ENCODE data around the gene FOXP1. TPM values are rescaled to one million over a fixed set of nuclear protein-coding genes. Genes with fewer than 3 reads are reported as not detected.

FOXP1 gene
- total RNA-seq, result 21.2 and 27.4 TPM in 2 replicates

GRCh38 chr3:71583566-71584393, at the start of gene FOXP1:
TSS of gene FOXP1 (minus strand) at chr3:71583728. CDS start at chr3:71198381, 385,347 bp downstream.

Other genes starting within 250 kb of the FOXP1 start
- gene EIF4E3, start 141.7 kb upstream of the FOXP1 start, total RNA-seq, result 1.5 and 1.6 TPM in 2 replicates
- not detected in 2 replicates for gene GPR27, start 170.1 kb upstream of the FOXP1 start, total RNA-seq
- gene PROK2, start 201.4 kb upstream of the FOXP1 start, total RNA-seq, result not detected in 2 replicates

Data from cardiac atrium fibroblast (primary cell).